GM18868 (cell line): ENCODE measurements around the gene ZNF837.

Source experiments
- ATAC-seq: cut with Tn5 transposase; IDR thresholded peaks from one replicate; pipeline ENCODE4 v1.9.1; 2021; ENCODE audit warnings: mild to moderate bottlenecking, moderate library complexity; ENCODE audit not compliant: unreplicated experiment

ZNF837 gene

GRCh38 chr19:58372311-58373133 is 8.3 kb downstream of the ZNF837 start:
- no peak for ATAC-seq

DNA sequence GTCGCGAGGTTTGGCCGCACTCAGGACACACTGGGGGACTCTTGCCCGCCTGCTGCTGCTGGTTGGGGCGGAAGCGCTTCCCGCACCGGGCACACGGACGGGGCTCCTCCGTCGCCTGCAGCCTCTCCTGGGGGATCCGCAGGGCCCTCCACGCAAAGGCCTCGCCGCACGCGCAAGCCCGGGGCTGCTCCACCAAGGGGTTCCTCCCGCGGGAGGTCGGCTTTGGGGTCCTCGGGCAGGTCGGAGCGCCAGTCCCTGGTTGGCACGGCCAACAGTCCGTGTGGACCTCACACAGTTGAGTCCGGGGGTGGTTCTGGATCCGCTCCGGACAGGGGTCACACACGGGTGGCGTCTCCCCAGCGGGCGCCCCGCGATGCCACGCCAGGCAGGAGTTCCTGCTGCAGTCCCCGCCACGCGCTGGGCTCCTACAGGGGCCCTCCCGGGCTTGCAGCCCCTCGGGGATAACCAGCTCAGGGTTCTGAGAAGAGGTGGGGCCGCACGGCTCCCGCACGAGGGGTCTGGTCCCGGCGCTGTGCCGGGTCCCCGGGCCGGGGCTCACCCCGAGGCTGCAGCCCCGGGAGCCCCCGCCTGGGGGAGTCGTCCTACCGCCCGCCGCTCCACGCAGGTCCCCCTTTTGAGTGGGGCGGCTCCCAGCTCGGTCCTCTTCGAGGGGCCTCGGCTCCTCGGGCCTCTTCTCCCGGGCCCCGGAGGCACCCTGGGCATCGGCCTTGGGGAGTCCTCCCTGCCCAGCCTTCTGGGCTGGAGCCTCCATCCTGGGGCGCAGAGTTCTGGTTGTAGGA is 12.1 kb downstream of the ZNF837 start:
- no peak for ATAC-seq

DNA sequence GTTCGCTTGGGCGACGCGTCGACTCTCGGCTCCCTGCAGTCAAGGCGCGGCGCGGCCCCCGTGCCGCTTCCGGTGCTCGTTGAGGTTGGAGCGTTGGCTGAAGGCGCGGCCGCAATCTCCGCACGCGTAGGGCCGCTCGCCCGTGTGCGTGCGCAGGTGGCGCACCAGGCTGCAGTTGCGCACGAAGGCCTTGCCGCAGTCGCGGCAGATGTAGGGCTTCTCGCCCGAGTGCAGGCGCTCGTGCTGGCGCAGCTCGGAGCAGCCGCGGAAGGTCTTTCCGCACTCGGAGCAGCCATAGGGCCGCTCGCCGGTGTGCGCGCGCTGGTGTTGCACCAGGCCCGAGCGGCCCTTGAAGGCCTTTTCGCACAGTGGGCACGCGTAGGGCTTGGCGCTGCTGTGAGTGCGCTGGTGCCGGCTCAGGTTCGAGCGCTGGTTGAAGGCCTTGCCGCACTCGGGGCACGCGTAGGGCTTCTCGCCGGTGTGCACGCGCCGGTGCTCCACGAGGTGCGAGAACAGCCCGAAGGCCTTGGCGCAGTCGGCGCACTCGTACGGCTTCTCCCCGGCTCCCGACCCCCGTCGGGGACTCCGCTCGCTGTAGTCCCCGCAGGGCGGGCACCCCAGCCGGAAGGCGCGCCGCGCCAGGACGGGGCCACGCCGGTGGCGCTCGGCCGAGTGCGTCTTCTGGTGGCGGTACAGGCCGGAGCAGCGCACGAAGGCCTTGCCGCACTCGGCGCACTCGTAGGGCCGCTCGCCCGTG is 13.0 kb downstream of the ZNF837 start:
- no peak for ATAC-seq

GRCh38 chr19:58366585-58367430 is 14.0 kb downstream of the ZNF837 start:
- no peak for ATAC-seq

DNA sequence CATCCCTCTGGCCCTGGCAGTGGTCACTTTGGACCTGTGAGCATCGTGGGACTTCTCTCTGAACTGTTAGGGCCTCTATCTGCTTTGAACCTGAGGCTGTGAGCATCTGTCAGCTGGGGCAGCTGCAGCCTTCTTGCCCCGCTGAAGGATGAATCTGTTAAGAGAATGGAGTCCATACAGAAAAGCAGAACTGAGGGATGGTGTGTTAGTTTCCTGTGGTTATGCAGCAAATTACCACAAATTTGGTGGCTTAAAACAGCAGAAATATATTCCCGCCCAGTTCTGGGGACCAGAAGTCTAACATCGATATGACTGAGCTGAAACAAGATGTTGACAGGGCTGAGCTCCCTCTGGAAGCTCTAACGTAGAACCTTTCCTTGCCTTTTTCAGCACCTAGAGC is 16.7 kb downstream of the ZNF837 start:
- no peak for ATAC-seq

DNA sequence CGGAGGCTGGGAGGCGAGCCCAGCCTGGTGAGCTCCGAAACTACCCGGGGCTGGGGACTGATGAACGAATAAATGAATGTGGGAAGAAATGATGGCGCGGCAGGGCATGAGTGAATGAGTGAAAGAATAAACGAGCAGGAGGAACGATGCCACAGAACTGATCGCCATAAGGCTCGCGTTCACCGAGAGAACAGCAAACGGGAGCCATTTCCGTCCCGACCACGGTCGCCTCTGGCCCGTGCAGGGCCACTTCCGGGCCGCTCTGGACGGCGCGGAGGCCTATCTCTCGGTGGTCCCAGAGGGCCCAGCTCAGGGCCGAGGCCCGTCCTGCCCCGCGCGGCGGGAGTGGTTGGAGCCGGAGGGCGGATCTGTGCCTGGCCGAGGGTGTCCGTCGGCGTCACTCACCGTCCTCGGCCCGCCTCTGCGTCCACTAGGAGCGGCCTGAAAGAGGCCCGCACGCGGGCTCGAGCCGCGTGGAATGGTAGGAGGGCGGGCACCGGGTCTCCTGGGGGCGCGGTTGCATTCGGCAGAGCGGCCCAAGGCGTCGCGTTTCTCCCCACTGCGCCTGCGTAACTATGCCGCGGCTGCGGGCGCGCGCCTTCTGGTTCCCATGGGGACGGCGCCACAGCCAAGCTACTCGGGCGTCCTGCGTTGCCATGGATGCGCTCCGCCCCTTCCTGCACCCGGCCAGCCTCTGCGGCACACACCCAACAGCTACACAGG is 18.4 kb downstream of the ZNF837 start, which contains the start of gene ZNF497:
Gene ZNF497 (minus strand): TSS at position 480 of the 723 bp plus-strand sequence. CDS start 5,116 bp downstream, outside the sequence.
- ATAC-seq, result peak; percentile 88

GRCh38 chr19:58361900-58362271 is 18.9 kb downstream of the ZNF837 start:
- ATAC-seq, result peak; percentile 8

- ATAC-seq, result no peak
Measured at GRCh38 chr19:58357481-58358145, 23.2 kb downstream of the ZNF837 start.

DNA sequence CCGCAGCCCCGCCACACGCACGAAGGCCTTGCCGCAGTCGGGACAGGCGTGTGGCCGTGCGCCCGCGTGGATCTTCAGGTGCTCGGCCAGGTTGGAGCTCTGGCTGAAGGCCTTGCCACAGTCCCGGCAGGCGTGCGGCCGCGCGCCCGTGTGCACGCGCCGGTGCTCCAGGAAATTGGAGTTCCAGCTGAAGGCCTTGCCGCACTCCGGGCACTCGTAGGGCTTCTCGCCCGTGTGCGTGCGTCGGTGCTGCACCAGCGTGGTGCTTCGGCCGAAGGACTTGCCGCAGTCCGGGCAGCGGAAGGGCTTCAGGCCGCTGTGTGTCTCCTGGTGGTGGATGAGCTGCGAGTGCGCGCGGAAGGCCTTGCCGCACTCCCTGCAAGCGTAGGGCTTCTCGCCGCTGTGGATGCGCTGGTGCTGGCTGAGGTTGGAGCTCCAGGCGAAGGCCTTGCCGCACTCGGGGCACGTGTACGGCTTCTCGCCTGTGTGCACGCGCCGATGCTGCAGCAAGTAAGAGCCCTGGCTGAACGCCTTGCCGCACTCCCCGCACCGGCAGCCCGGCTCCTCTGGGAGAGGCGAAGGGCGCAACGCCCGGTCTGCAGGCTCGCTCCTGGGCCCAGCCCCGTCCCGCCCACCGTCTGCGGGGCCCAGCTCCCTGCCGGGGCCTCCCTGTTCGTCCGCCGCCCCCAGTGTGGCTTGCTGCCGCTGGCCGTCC is 23.9 kb downstream of the ZNF837 start:
- ATAC-seq, result no peak

GRCh38 chr19:58355908-58356765 is 24.7 kb downstream of the ZNF837 start:
- ATAC-seq, result no peak

DNA sequence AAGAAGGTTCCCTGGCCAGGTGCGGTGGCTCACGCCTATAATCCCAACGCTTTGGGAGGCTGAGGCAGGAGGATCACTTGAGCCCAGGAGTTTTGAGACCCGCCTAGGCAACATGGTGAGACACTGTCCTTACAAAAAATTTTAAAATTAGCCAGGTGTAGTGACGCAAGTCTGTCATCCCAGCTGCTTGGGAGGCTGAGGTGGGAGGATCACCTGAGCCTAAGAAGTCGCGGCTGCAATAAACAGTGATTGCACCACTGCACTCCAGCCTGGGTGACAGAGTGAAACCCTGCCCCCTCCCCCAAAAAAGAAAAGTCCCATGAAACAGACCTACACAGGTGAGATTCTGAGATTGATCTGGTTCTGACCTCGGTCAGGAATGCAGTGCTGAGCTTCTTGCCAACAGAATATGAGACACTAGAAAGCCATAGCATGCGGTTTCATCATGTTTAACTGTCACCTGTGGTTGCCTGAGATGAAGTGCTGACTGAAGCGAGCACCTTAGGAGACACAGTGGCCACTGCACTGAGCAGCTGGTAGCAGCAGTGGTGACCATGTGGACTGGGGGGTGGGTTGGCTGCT is 25.5 kb downstream of the ZNF837 start:
- no peak for ATAC-seq

DNA sequence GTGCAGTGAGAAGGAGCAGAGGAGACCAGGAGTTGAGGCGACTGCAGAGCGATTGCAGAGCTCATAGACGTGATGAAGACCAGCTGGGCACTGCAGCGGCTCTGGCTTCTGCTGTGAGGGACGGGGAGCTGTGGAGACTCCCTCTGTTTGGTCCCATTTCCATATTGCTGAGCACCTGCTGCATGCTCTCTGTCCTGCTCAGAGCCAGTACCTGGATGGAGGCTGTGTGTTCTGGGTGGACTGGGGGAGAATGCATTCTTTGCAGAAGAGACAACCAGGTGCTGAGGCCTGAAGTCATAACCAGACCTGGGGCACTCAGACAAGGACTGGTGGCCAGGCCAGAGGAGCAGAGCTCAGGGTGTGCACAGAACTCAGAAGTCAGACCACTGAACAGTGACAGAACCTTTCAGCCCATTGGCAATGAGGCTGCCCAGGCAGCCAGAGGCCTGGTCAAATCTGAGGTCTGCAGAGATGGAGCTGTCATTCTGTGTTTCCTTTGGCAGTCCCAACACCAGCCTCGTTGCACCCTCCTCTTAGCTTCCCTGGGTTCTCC is 26.3 kb downstream of the ZNF837 start:
- no peak for ATAC-seq

- ATAC-seq, result no peak
Measured at GRCh38 chr19:58353717-58354477, 26.9 kb downstream of the ZNF837 start.

GRCh38 chr19:58352760-58353671 is 27.8 kb downstream of the ZNF837 start, which contains the start of gene A1BG:
A1BG (minus strand) TSS chr19:58353492; CDS start chr19:58353437, 55 bp downstream.
- ATAC-seq, result no peak
